C4-2B (cell line): ENCODE measurements around the gene FER1L5.
"Not testable (repeated sequence)": the region's sequence is repeated elsewhere in the genome, so short reads cannot be mapped to it uniquely, and the experiment has no call there.

Experiments
- H3K27ac ChIP-seq: fragments of 450-650 bp; 2 replicates; pipeline ENCODE4 v1.5.1; 2017
- ZFX ChIP-seq: fragments of 450-650 bp; IDR thresholded peaks from 2 replicates; pipeline ENCODE4 v1.6.1; 2017
- TF ChIP-seq, protein P1 (sequence below): fragments of 450-650 bp; conservative IDR thresholded peaks from 2 replicates; pipeline ENCODE4 v1.5.1; 2017; ENCODE audit warnings: mild to moderate bottlenecking

Gene FER1L5

GRCh38 chr2:96665083-96665569 is 22.6 kb downstream of the FER1L5 start:
- no peak overlapping the region for H3K27ac ChIP-seq
- TF ChIP-seq, protein P1, sequence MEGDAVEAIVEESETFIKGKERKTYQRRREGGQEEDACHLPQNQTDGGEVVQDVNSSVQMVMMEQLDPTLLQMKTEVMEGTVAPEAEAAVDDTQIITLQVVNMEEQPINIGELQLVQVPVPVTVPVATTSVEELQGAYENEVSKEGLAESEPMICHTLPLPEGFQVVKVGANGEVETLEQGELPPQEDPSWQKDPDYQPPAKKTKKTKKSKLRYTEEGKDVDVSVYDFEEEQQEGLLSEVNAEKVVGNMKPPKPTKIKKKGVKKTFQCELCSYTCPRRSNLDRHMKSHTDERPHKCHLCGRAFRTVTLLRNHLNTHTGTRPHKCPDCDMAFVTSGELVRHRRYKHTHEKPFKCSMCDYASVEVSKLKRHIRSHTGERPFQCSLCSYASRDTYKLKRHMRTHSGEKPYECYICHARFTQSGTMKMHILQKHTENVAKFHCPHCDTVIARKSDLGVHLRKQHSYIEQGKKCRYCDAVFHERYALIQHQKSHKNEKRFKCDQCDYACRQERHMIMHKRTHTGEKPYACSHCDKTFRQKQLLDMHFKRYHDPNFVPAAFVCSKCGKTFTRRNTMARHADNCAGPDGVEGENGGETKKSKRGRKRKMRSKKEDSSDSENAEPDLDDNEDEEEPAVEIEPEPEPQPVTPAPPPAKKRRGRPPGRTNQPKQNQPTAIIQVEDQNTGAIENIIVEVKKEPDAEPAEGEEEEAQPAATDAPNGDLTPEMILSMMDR, result no peak
- TF ChIP-seq ZFX, result no peak

- not testable (repeated sequence) for H3K27ac ChIP-seq
These were observed 23.2 kb downstream of the FER1L5 start for GRCh38 chr2:96665717-96666116.

GRCh38 chr2:96668771-96669170 is 26.2 kb downstream of the FER1L5 start:
- no peak for TF ChIP-seq ZFX
- H3K27ac ChIP-seq, result no peak overlapping the region

- TF ChIP-seq, protein P1, result no peak
- no peak for TF ChIP-seq ZFX
- no peak overlapping the region for H3K27ac ChIP-seq
These were observed 27.1 kb downstream of the FER1L5 start for GRCh38 chr2:96669539-96670215.

- TF ChIP-seq, protein P1, result no peak
- TF ChIP-seq ZFX, result no peak
- peak overlapping the region; percentile 33; the same call in 1 of the 2 replicates for H3K27ac ChIP-seq
These were observed 37.3 kb downstream of the FER1L5 start for GRCh38 chr2:96679848-96680247.

DNA sequence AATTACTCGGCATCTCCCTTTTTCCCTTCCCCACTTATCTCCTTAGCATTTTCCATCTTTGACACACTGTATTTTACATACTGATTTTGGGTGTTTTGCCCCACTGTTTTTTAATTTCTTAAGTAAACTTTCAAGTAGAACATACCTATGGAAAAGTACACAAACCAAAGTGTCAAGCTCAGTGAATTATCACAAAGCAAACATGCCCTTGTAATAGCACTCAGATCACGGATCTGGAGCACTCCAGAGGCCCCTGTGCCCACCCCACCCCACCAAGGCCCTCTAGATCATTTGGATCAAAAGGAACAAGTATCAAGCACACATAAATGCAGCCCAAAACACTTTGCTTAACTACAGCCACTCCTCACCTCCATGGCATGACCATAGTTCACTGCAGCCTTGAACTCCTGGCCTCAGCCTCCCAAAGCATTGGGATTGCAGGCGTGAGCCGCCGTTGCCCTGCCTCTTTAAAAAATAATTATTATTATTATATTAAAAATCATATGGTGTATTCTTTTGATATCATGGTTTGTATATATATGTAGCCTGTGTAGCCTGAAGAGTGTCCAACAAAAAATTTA is 38.1 kb downstream of the FER1L5 start:
- TF ChIP-seq ZFX, result no peak
- TF ChIP-seq, protein P1, result no peak
- no peak overlapping the region for H3K27ac ChIP-seq

DNA sequence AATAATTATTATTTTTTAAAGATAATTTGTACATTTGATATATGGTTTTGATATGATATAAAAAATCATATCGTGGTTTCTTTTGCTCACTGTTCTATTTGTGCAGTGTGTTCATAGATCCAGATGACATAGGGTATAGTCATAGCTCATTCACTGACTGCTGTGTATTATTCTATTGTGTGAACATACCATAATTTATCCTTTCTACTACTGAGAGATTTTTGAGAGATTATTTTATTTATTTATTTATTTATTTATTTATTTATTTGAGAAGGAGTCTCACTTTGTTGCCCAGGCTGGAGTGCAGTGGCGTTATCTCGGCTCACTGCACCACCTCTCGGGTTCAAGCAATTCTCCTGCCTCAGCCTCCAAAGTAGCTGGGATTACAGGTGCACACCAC is 39.0 kb downstream of the FER1L5 start:
- no peak overlapping the region for H3K27ac ChIP-seq
- TF ChIP-seq, protein P1, result no peak
- TF ChIP-seq ZFX, result no peak

GRCh38 chr2:96683307-96683706 is 40.7 kb downstream of the FER1L5 start:
- no peak for TF ChIP-seq ZFX
- TF ChIP-seq, protein P1, result no peak
- H3K27ac ChIP-seq, result no peak overlapping the region
